A673 (cell line): ENCODE measurements around the gene MEGF6. TPM values are rescaled to one million over a fixed set of nuclear protein-coding genes. Genes with fewer than 3 reads are reported as not detected.

ENCODE experiments used
- BruUV-seq: library from RNA; stranded (reverse); fragments of 400-500 nt; replicated peaks from 2 replicates; lab custom pipeline; 2021; lab: Mats Ljungman, UMichigan
- CTCF ChIA-PET: fragments of 300-600 bp; sonication (Branson Sonifier 250); formaldehyde crosslinking; loops from one replicate; lab custom pipeline; 2022; ENCODE audit warnings: antibody characterized with exemption; lab: Charles Lee
- POLR2A ChIA-PET: fragments of 300-600 bp; sonication (Branson Sonifier 250); formaldehyde crosslinking; loops from one replicate; lab custom pipeline; 2022; ENCODE audit warnings: antibody characterized with exemption; ENCODE audit not compliant: low non-redundant PET; lab: Charles Lee
- DNase-seq: peaks from one replicate; pipeline ENCODE4 v3.0.0-alpha.2; 2015; ENCODE audit warnings: low spot score
- H3K27ac ChIP-seq: fragments of 200-600 bp; sonication (generic); 2 replicates; pipeline ENCODE4 v1.5.1; 2016; ENCODE audit warnings: mixed run types, low read depth, mild to moderate bottlenecking, mixed read lengths, antibody characterized with exemption, low read length; ENCODE audit not compliant: poor library complexity, severe bottlenecking
- H3K27me3 ChIP-seq: fragments of 200-600 bp; sonication (generic); replicated peaks from 2 replicates; pipeline ENCODE4 v1.6.1; 2017; ENCODE audit warnings: mixed run types, low read depth, mild to moderate bottlenecking, mixed read lengths, antibody characterized with exemption, low read length; ENCODE audit not compliant: insufficient read depth, poor library complexity
- H3K36me3 ChIP-seq: fragments of 200-600 bp; sonication (generic); 2 replicates; pipeline ENCODE4 v1.6.1; 2016; ENCODE audit warnings: mixed run types, mild to moderate bottlenecking, mixed read lengths, antibody characterized with exemption, low read length; ENCODE audit not compliant: insufficient read depth, poor library complexity, severe bottlenecking
- H3K4me1 ChIP-seq: fragments of 200-600 bp; sonication (generic); 2 replicates; pipeline ENCODE4 v1.6.1; 2017; ENCODE audit warnings: mixed run types, mild to moderate bottlenecking, mixed read lengths, antibody characterized with exemption, low read length; ENCODE audit not compliant: insufficient read depth, poor library complexity, severe bottlenecking
- H3K4me3 ChIP-seq: fragments of 200-600 bp; sonication (generic); 2 replicates; pipeline ENCODE4 v1.5.1; 2016; ENCODE audit warnings: low read depth, mixed run types, mild to moderate bottlenecking, mixed read lengths, low read length; ENCODE audit not compliant: poor library complexity, severe bottlenecking
- H3K9me3 ChIP-seq: fragments of 200-600 bp; sonication (generic); 2 replicates; pipeline ENCODE4 v1.6.1; 2016; ENCODE audit warnings: mixed run types, low read depth, mild to moderate bottlenecking, mixed read lengths, antibody characterized with exemption, low read length; ENCODE audit not compliant: poor library complexity, severe bottlenecking
- CTCF ChIP-seq: fragments of 300-800, 200-600 bp; sonication (generic); conservative IDR thresholded peaks from 2 replicates; pipeline ENCODE4 v1.5.1; 2017; ENCODE audit warnings: low read depth, mild to moderate bottlenecking, antibody characterized with exemption, low read length, moderate library complexity, mixed read lengths
- EZH2 ChIP-seq: fragments of 200-600 bp; sonication (generic); IDR thresholded peaks from 2 replicates; pipeline ENCODE4 v1.6.1; 2017; ENCODE audit warnings: borderline replicate concordance, low read depth, mild to moderate bottlenecking, mixed read lengths, antibody characterized with exemption, low read length; ENCODE audit not compliant: poor library complexity, severe bottlenecking
- intact Hi-C: fragments of 100-400 bp; cut with micrococcal nuclease; formaldehyde crosslinking; loops from one replicate; pipeline ENCODE4 v1.10.0; 2022; ENCODE audit not compliant: unreplicated experiment
- total RNA-seq: library from RNA; stranded (reverse); gene quantifications from 2 replicates; pipeline ENCODE4 v1.2.3, GENCODE V29; 2021

MEGF6 gene
- total RNA-seq, 1 experiment from 2014 or later = 2.8 TPM

GRCh38 chr1:3606779-3607702 lies 4.3 kb downstream of the MEGF6 start:
- no peaks in the 10 kb centered on the region for H3K9me3 ChIP-seq
- no TSS peak for BruUV-seq
- no peak overlapping the region for H3K4me3 ChIP-seq
- no peak for DNase-seq
- H3K36me3 ChIP-seq = no peaks in the 10 kb centered on the region
- no peaks in the 10 kb centered on the region for H3K27me3 ChIP-seq
- TF ChIP-seq EZH2 = no peak
- TF ChIP-seq CTCF = no peak
- H3K4me1 ChIP-seq = peaks cover 8% of the 10 kb centered on the region
- H3K27ac ChIP-seq = no peak overlapping the region
- CTCF ChIA-PET = interaction anchor here (1.2 kb wide), 1 partner anchor 89 kb away, joined by 4 read pairs; no protein-coding TSS in a partner anchor
- intact Hi-C loops = no loop called here
- POLR2A ChIA-PET = no interaction called here

- DNase-seq = no peak
- TF ChIP-seq CTCF = no peak
- no peak for TF ChIP-seq EZH2
- no peaks in the 10 kb centered on the region for H3K27me3 ChIP-seq
- H3K9me3 ChIP-seq = no peaks in the 10 kb centered on the region
- H3K27ac ChIP-seq = no peak overlapping the region
- no TSS peak for BruUV-seq
- H3K4me3 ChIP-seq = no peak overlapping the region
- ChIA-PET CTCF (no interaction called here), POLR2A (no interaction called here)
- H3K36me3 ChIP-seq = no peaks in the 10 kb centered on the region
- H3K4me1 ChIP-seq = peaks cover 8% of the 10 kb centered on the region
- intact Hi-C loops = no loop called here
Measured at GRCh38 chr1:3604997-3605823, 6.1 kb downstream of the MEGF6 start.

GRCh38 chr1:3604468-3604974 lies 6.8 kb downstream of the MEGF6 start:
- H3K4me3 ChIP-seq = no peak overlapping the region
- intact Hi-C loops = no loop called here
- DNase-seq = no peak
- ChIA-PET CTCF (no interaction called here), POLR2A (no interaction called here)
- H3K27me3 ChIP-seq = no peaks in the 10 kb centered on the region
- BruUV-seq = no TSS peak
- no peaks in the 10 kb centered on the region for H3K36me3 ChIP-seq
- H3K4me1 ChIP-seq = peaks cover 2% of the 10 kb centered on the region
- H3K27ac ChIP-seq = no peak overlapping the region
- TF ChIP-seq EZH2 (no peak), CTCF (no peak)
- H3K9me3 ChIP-seq = no peaks in the 10 kb centered on the region
